Osteoblast (primary cell): ENCODE measurements around the gene HS6ST1. TPM values are rescaled to one million over a fixed set of nuclear protein-coding genes. Genes with fewer than 3 reads are reported as not detected.
A peak's percentile ranks its signal among the peaks of the same experiment; 100 is the strongest.

Experiments
- DNase-seq: peaks from one replicate; pipeline ENCODE4 v3.0.0; 2011; ENCODE audit warnings: low spot score, mixed read lengths; ENCODE audit not compliant: insufficient read length; ENCODE audit errors: missing footprints
- H2AFZ ChIP-seq: 2 replicates; pipeline ENCODE4 v1.6.0; 2011; ENCODE audit warnings: mild to moderate bottlenecking, low read length
- H3K27ac ChIP-seq: 2 replicates; pipeline ENCODE4 v1.5.1; 2011; ENCODE audit warnings: mild to moderate bottlenecking, low read depth, low read length, moderate library complexity
- H3K27me3 ChIP-seq: 2 replicates; pipeline ENCODE4 v1.6.0; 2012; ENCODE audit warnings: mild to moderate bottlenecking, control low read depth, inconsistent platforms, low read length, moderate library complexity; ENCODE audit not compliant: insufficient read depth
- H3K36me3 ChIP-seq: 2 replicates; pipeline ENCODE4 v1.5.1; 2011; ENCODE audit warnings: mild to moderate bottlenecking, low read length, control low read depth, moderate library complexity; ENCODE audit not compliant: insufficient read depth
- H3K4me1 ChIP-seq: 2 replicates; pipeline ENCODE4 v1.5.1; 2011; ENCODE audit warnings: mild to moderate bottlenecking, low read length, control low read depth, moderate library complexity; ENCODE audit not compliant: insufficient read depth
- H3K4me2 ChIP-seq: 2 replicates; pipeline ENCODE4 v1.6.0; 2011; ENCODE audit warnings: mild to moderate bottlenecking, low read length; ENCODE audit not compliant: insufficient read depth
- H3K4me3 ChIP-seq: fragments of 200-600 bp; sonication (generic); 3 replicates; pipeline ENCODE4 v1.5.1; 2012; ENCODE audit warnings: mild to moderate bottlenecking, low read length, inconsistent platforms; ENCODE audit not compliant: insufficient read depth
- H3K79me2 ChIP-seq: 2 replicates; pipeline ENCODE4 v1.6.0; 2012; ENCODE audit warnings: mild to moderate bottlenecking, low read length, control low read depth, inconsistent platforms; ENCODE audit not compliant: insufficient read depth
- H3K9me3 ChIP-seq: 2 replicates; pipeline ENCODE4 v1.5.1; 2011; ENCODE audit warnings: low read depth, low read length, control low read depth
- H4K20me1 ChIP-seq: 2 replicates; pipeline ENCODE4 v1.6.0; 2012; ENCODE audit warnings: mild to moderate bottlenecking, low read length, control low read depth; ENCODE audit not compliant: insufficient read depth
- CTCF ChIP-seq: IDR thresholded peaks from 2 replicates; pipeline ENCODE4 v1.5.1; 2011; ENCODE audit warnings: mild to moderate bottlenecking, low read depth, low read length, moderate library complexity; ENCODE audit errors: extremely low read depth
- total RNA-seq: library from RNA; depleted of rRNA; stranded (reverse); fragments of >200 nt; gene quantifications from 2 replicates; pipeline ENCODE4 v1.2.3, GENCODE V29; 2012

The HS6ST1 gene
- total RNA-seq, 1 donor, result 18.8 TPM

GRCh38 chr2:128289439-128289838, 29.2 kb downstream of the HS6ST1 start:
- H3K9me3 ChIP-seq, result no peaks in the 10 kb centered on the region
- no peaks in the 10 kb centered on the region for H3K36me3 ChIP-seq
- no peak overlapping the region for H3K4me2 ChIP-seq
- H3K79me2 ChIP-seq, result no peaks in the 10 kb centered on the region
- DNase-seq, result peak; percentile 65
- no peaks in the 10 kb centered on the region for H3K27me3 ChIP-seq
- H3K4me1 ChIP-seq, result no peaks in the 10 kb centered on the region
- no peak overlapping the region for H2AFZ ChIP-seq
- no peak overlapping the region for H3K4me3 ChIP-seq
- H4K20me1 ChIP-seq, result peaks cover 16% of the 10 kb centered on the region
- no peak overlapping the region for H3K27ac ChIP-seq
- no peak for TF ChIP-seq CTCF

GRCh38 chr2:128288781-128289180, 29.9 kb downstream of the HS6ST1 start:
- H3K4me1 ChIP-seq, result no peaks in the 10 kb centered on the region
- peaks cover 16% of the 10 kb centered on the region for H4K20me1 ChIP-seq
- H3K36me3 ChIP-seq, result no peaks in the 10 kb centered on the region
- DNase-seq, result peak; percentile 56
- no peaks in the 10 kb centered on the region for H3K27me3 ChIP-seq
- TF ChIP-seq CTCF, result no peak
- H3K4me2 ChIP-seq, result no peak overlapping the region
- no peak overlapping the region for H3K4me3 ChIP-seq
- no peak overlapping the region for H3K27ac ChIP-seq
- no peak overlapping the region for H2AFZ ChIP-seq
- no peaks in the 10 kb centered on the region for H3K79me2 ChIP-seq
- H3K9me3 ChIP-seq, result no peaks in the 10 kb centered on the region

- H3K27ac ChIP-seq, result no peak overlapping the region
- no peak overlapping the region for H2AFZ ChIP-seq
- H4K20me1 ChIP-seq, result peaks cover 13% of the 10 kb centered on the region
- no peaks in the 10 kb centered on the region for H3K36me3 ChIP-seq
- H3K4me3 ChIP-seq, result no peak overlapping the region
- H3K27me3 ChIP-seq, result no peaks in the 10 kb centered on the region
- no peak overlapping the region for H3K4me2 ChIP-seq
- H3K79me2 ChIP-seq, result no peaks in the 10 kb centered on the region
- peak; percentile 75 for DNase-seq
- no peak for TF ChIP-seq CTCF
- H3K9me3 ChIP-seq, result no peaks in the 10 kb centered on the region
- no peaks in the 10 kb centered on the region for H3K4me1 ChIP-seq
Measured at GRCh38 chr2:128287780-128288735, 30.6 kb downstream of the HS6ST1 start.
